COLO668 (cell line): ENCODE measurements around the gene CDH4.

ENCODE experiments used
- DNase-seq: peaks from one replicate; lab custom pipeline; 2025; ENCODE audit not compliant: unreplicated experiment; lab: John Stamatoyannopoulos, UW

Gene CDH4

DNA sequence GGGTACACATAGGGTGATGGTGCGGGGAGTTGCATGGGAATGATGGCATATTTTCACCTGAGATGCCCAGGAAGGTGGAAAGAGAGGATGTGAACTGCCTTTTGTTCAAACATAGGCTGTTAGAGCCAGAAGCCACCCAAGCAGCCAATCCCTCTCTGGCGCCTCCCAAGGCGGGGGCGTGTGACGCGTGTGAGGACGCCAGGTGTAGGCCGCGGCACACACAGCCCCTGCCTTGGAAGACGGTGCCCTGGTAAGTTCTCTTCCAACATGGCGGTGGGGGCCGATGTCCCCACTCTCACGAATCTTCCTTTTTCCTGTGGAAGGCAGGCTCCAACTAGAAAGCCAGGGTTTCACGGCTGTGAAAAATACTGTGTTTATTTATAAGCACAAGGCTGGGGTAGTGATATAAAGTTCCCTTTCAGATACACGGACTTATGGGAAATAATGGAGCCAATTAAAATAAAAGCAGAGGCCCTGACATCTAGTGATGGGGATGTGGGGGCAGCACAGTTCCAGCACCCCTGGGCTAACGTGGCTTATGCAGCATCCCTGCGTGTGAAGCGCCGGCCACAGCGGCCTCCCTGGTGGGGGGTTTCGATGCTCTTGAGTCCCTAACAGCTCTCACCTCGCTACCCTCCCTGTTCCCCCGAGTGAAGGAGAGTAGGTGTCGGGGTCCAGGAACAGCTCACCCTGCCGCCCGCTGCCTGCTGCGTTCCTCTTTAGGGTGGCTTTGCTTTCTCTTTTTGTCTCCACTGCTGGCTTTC lies 28.3 kb downstream of the CDH4 start:
- no peak for DNase-seq

DNA sequence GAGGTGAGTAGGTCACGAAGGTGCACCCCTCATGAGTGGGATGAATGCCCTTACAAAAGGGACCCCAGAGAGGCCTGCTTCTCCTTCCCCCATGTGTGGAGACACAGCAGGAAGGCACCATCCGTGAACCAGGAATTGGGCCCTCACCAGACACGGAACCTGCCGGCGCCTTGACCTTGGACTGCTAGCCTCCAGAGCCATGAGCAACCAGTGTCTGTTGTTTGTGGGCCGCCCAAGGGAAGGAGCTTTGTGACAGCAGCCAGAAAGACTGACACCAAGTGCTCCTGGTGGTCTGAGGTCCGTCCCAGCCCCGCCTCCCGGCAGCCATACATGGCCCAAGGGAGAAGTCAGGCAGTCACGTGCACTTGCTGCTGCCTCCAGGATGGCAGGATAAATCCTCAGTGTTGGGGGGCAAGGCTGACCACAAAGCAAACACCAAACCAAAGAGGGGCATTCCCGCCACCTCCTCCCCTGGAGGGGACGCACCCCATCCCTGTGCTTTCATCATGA lies 29.3 kb downstream of the CDH4 start:
- no peak for DNase-seq

DNA sequence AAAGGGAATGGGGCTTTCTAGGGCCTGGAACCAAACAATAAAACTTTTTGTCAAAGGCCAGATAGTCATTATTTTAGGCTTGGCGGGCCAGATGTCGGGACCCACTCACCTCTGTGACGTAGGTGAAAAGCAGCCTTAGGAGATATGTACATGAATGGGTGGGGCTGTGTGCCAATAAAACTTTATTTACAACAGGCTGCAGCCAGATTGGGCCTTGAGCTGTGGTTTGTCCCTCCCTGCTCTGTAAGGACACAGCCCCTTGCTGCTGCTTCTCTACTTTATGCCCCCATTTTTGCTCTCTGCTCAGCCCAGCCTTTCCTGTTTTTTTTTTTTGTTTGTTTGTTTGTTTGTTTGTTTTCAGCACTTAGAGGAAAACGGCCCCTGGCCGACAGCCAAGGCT lies 32.7 kb downstream of the CDH4 start:
- no peak for DNase-seq

DNA sequence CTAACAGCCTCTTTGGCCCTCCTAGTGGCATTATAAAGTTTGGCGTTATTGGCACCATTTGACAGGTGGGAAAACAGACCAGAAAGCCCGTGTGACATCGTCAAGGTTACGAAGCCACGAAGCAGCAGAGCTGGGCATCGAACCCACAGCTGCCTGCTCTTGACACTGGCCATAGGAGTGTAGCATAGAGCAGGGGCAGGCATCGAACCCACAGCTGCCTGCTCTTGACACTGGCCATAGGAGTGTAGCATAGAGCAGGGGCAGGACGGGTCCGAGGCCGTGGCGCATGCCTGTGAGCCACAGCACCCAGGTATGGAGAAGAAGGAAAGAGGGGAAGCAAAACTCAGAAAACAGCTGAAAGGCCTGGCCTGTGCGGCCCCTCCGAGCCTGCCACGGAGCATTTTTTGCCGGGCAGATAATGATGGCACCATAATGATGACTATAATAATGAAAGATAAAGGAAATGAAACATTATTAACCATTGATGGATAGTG lies 33.1 kb downstream of the CDH4 start:
- DNase-seq = no peak

DNA sequence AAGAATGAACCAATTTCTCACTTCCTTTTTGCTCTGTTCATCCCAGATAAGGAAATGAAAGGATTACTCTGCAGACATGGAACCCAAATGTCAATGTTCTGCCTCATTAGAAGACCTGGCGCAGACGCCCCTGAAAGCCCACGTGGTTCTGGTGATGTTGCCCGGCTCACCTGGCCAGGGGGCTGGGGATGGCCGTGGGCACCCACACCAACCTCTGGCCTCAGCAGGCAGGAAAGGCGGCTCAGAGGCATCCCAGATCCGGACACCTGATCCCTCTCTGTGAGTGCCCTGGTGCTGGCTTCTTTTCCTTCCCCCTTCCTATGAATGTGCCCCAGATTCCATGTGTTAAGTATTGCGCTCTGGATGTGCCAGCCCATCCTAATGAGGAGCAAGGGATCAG lies 33.6 kb downstream of the CDH4 start:
- DNase-seq = no peak

DNA sequence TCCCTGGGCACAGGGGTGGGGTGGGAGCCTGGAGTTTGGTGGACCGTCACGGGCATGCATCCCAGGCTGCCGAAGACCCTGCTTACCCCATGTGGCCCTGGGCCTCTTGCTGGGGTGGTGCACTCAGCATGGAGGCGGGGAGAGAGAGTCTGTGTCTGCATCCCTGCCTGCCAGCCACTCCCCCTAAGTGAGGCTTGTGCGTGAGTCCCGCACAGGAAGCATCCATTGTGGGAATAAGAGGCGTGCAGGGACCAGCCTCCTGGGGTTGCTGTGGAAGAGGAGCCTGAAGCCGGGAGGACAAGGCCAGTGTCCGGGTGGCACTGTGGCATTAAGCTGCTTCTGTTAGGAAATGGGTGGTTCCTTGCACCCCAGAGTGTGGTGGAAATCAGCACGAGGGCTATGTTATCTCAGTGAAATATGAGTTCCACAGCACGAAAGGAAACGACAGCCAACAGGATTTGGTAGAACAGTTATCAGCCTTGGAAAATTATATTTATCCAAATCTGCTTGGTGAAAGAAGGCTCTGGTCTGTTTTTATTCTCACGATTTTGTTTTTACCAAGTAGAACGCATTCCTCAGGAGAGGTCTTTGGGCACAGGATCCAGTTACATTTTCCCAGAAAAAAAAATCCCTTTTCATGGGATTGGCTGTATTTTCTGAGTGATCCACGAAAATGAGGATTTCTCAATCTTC lies 35.7 kb downstream of the CDH4 start:
- no peak for DNase-seq

DNA sequence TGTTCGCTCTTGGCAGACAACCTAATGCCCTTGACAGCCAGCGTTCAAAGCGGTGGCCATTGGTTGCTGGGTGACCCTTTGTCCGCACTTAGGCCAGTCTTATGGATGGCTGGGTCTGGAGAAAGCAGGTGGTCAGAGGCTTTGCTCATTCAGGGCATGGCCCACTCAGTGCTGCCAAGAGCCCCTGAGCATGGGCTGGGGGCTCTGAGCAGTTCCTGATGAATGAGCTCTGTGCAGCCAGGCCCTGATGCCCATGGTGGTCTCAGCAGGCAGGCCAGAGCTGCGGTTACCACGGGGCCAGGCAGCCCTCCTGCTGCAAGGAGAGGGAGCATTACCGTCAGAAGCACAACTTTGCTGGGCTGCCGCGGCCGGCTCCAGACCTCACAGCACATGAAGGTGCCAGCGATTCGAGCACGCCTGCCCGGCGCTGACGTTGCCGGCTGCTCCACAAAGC lies 36.3 kb downstream of the CDH4 start:
- DNase-seq = no peak

DNA sequence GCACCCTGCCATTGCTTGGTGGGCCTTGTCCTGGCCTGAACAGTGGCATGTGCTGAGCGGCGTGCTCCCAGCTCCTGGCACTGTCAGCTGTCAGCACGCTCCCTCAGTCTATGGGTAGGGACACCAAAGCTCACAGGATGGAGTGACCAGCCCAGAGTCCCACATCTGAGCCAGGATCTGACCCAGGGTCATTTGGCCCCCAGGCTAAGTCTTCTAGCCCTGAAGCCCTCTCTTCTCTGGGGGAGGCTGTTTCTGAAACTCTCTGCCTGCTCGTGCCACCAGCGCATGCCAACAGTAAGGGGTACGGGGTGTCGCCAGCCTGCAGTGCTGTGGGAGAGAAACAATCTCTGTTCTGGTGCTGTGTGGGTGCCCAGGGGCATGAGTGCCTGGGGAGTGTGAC lies 37.1 kb downstream of the CDH4 start:
- DNase-seq = no peak

DNA sequence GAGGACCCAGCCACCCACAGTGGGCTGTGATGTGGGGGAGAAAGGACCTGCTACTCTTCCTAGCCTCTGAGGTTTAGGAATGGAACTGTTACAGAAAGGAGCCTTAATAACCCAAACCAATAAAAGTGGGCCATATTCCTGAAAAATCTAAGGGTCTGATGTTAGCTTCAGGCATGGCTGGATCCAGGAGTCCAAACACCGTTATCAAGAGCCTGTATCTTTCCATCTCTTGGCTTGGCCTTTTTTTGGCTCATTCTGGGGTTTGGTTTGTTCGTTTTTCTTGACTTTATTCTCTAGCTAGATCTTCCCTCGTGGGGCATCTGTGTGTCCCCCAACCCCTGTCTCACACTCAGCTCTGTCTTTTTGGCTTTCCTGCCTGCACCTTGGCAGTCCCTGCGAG lies 38.7 kb downstream of the CDH4 start:
- DNase-seq = no peak

DNA sequence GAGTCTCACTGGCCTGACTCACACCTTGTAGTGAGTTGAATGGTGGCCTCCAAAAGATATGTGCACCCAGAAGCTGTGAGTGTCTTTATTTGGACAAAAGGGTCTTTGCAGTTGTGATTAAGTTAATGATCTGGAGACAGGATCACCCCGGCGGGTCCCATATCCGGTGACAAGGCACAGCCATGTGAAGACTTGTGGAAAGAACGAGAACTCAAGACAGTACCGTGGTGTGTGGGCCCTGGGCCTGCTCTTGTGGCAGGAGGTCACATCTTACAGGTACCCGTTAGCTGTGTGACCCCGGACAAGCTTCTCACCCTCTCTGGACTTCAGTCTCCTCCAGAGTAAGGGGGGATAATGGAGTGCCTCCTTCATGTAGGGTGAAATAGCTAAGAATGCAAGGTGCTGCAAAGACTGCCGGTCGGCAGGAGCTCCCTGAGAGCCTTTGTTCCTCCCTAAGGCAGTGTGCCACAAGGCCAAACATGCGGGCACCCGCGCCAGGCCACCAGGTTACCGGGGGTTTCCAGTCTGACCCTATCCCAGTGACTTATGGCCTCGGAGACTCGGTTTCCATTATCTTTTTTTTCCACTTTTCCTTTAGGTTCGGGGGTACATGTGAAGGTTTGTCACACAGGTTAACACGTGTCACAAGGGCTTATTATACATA lies 39.2 kb downstream of the CDH4 start:
- DNase-seq = no peak

DNA sequence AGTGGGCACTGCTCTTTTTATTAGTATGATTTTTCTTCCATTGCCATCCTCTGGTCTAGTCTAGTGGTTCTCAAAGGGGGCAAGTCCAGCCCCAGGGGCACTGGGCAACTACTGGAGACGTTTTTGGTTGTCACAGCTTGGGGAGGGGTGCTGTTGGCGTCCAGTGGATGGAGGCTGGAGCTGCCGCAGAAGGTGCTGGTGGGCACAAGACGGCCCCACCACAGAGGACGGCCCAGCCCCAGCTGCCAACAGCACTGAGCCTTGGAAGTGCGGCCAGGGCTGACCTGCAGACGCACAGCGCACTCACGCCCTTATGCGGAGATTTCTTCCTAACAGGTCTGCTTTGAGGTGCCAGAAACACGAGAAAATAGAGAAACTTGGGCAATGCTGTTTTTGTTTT lies 40.3 kb downstream of the CDH4 start:
- DNase-seq = no peak

DNA sequence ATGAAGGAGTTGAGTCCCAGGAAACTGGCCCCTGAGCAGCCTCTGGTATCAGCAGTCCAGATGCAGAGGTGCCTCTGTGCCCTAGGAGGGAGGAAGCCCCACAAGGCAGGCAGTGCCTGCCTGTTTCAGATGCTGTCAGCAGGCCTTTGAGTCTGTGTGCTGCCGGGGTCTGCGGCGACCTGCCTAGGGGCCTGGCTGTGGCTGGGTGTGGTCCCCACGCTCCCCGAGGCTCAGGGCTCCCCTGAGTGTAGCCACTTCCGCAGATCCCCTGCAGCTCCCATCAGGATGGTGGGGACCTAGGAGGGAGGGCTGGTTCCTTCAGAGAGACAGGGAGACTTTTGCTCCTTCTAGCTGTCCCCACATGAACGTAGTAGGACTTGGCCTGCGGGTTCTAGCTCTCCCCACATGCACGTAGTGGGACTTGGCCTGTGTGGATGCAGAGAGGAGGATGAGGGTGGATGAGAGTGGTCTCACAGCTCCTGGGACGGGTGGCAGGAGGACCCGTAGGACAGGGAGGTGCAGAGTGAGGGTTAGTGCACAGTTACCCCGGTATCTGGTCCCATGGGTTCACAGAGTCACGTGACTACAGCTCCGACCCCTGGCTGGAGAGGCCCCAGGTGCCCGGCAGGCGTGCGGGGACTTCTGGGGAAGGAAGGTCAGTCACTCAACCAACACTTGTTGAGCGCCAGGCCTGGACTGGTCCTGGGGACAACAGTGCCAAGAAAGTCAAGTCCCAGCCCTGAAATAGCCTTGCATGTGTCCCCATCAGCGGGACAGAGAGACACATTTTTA lies 41.0 kb downstream of the CDH4 start:
- DNase-seq = no peak

DNA sequence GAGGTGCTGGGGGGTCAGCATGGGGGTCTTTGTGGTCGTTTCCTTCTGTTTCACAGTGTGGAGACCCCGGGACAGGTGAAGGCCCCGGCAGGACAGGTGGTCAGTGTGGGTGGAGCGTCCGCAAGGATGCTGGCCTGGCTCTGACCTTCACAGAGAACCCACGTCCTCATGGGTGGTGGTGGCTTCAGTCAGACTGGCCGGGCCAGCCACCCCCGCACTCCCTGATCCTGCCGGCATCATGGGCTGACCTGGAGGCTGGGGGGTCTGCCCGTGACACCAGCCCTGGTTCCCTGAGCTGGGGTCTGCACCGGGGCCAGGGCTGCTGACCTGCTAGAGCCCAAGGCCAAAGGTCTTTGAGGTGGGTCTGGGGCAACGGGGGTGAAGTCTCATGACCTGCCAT lies 41.9 kb downstream of the CDH4 start:
- no peak for DNase-seq

DNA sequence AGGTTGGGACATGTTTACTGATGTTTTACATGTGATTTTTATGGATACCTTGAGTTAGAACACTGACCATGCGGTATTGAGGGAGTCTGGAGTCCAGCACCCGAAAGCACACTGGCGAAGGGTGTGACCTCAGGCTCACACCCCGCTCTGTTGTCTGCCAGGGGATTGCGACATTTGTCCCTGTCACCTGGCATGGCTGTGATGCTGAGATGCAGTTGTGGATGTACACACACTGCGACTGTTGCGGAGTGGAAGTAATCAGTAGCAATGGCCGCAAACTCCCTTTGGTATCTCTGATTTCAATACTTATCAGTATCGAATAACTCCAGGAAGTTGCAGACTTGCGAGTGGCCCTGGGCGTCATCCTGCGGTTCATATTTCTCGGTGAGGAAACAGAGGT lies 43.2 kb downstream of the CDH4 start:
- no peak for DNase-seq

DNA sequence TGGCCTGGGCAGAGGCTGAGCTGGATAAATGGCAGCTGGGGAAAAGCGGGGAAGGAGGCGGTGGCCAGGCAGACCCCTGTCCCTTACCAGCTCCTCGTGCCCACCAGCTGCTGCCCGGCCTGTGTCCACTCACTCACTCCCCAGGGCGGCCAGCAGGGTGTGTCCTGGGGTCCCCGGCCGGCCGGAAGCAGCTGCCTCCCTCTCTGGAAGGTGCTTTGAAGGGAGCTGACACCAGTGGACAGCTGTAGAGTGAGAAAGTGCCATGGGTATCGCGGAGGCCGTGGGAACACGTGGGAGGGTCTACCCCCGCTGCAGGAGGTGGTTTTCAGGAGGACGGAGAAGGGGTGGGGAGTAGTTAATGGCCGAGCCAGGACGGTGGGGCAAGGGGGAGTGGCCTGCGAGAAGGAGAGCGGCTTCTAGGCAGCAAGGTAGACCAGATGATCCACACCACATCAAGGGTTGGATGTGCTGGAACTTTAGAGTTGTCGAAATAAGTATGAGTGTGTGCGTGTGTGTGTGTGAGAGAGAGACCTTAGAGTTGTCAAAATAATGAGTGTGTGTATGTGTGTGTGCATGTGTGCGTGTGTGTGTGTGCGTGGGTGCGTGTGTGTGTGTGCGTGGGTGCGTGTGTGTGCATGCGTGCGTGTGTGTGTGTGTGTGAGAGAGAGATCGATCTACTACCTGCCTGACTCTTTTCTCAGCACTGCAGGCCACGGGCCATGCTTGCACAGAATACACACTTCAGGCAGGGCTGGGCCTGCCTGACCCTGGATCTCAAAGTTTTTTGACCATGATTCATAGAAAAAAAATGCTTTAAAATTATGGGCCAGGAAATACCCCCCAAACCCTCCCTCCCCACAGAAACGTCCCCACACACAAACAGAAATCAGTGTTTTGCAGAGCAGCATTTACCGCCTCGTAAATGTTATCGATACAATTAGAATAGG lies 43.9 kb downstream of the CDH4 start:
- no peak for DNase-seq

DNA sequence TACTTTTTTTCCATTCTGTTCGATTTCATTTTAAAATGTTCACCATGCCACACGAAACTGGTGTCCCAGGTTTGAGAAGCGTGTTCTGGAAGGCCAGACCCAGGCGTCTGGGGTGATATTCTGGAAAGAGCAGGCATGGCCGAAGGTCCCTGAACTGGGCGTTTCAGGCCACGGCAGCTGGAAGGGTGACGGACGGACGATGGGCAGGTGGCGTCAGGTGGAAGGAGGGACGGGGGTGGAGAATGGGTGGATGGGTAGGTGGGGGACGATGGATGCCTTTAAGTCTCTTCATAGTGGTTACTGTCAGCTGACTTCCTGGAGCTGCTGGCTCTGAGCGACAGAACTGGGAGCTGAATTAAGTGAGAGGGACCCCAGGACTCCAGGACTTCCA lies 44.6 kb downstream of the CDH4 start:
- DNase-seq = no peak

DNA sequence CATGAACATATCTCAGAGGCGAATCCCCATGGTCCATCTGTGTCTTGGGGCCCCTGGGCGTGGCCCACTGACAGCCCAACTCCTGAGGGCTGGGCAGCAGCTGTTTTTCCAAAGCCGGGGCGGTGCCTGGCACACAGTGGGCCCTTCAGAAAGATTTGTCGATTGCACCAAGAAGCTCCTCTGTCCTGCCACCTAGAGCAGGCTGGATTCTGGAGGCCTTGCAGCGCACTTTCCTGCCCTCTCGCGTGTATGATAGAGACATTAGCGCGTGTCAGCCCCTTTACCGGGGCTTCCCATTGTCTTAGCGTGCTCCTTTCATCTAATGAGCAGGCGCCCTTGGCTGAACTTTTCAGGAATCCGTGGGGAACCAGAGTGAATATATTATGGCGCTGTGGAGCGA lies 45.4 kb downstream of the CDH4 start:
- DNase-seq = no peak

DNA sequence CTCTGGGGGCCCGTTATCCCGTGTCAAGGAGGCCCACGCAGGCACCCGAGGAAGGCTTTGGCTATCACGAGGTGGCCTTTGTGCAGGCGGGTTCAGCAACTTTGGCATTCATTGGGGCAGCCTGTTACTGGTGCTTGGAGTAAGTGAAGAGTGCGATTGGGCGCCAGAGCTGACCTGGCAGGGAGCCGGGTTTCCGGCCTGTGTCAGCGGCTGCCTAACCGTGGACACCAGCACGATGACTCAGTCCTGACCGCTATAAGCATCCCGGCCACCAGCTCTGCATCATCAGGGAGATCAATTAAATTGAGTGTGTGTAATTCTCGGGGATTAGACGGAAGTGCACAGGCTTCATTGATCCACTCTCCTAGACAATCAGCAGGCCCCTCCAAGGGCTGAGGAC lies 45.9 kb downstream of the CDH4 start:
- DNase-seq = no peak

DNA sequence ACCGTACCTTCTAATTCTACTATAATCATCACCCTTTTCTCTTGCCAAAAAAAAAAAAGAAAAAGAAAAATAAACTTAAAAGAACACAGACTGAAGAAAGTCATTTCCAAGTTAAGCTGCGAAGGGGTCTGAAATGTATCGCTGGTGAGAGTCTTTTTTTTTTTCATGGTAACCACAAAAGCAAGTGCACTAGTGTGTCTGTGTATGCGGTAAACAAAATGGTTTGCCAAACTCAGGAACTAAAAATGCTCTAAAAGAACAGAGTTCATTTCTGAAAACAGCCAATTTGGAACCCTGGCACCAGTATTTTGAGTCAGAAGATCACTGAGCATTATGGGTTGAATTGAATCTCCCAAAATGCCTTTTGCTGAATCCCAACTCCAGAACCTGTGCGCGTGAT lies 46.6 kb downstream of the CDH4 start:
- DNase-seq = no peak

DNA sequence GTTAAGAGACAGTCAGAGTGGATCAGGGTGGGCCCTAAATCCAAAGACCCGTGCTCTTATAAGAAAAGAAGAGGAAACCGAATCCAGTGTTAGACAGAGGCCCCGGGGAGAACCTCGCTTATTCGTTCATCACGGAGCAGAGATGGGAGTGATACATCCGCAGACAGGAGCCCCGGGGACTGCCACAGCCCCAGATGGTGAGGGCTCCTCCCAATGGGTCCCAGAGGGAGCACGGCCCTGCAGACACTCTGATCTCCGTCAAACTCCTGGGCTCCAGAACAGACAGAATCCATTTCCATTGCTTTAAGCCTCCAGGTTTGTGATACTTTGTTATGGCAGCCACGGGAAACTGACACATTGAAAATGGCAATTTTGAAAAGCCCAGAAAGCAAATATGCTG lies 47.0 kb downstream of the CDH4 start:
- DNase-seq = no peak
